ENCODE data around the gene PANK3. TPM values are rescaled to one million over a fixed set of nuclear protein-coding genes. Genes with fewer than 3 reads are reported as not detected.

Gene PANK3
- total RNA-seq, 1 experiment from 2014 or later: 82.6 TPM

GRCh38 chr5:168614661-168615060 is 35.5 kb upstream of the PANK3 start:
- Histone ChIP-seq H3K56ac (ENCODE audit: insufficient read length, low read depth, low read length) (no peak overlapping the region), H3K23me2 (ENCODE audit: insufficient read length, low read depth, low read length, poor library complexity, severe bottlenecking) (no peaks in the 10 kb centered on the region)
- no peaks in the 10 kb centered on the region; a peak in 1 of 5 replicates for H3K9me3 Mint-ChIP-seq

More at GRCh38 chr5:168614661-168615060, 35.5 kb upstream of the PANK3 start:
- no peaks in the 10 kb centered on the region for H3K36me3 Mint-ChIP-seq (ENCODE audit: insufficient read depth in 1 of 3, low read depth in 3 of 3)
- Histone ChIP-seq H3K27ac (ENCODE audit: insufficient read length, low read depth, low read length) (no peak overlapping the region), H4K8ac (replicated peaks; ENCODE audit: insufficient read length, low read depth, low read length) (no peak overlapping the region), H3K9ac (ENCODE audit: extremely low read depth, insufficient read length, low read length) (no peak overlapping the region), H3K4me1 (ENCODE audit: insufficient read depth, low read length) (no peaks in the 10 kb centered on the region), H3K4me2 (ENCODE audit: insufficient read depth, insufficient read length, low read length) (no peak overlapping the region), H3K79me1 (ENCODE audit: insufficient read depth, low read depth, low read length, poor library complexity, severe bottlenecking) (no peaks in the 10 kb centered on the region), H2BK5ac (ENCODE audit: insufficient read length, low read length) (no peak overlapping the region), H2AK5ac (ENCODE audit: insufficient read length, low read length) (no peak overlapping the region), H3K18ac (ENCODE audit: insufficient read length, low read depth, low read length) (no peak overlapping the region), H4K20me1 (ENCODE audit: control insufficient read depth, insufficient read depth, insufficient read length) (no peaks in the 10 kb centered on the region), H2BK20ac (ENCODE audit: low read depth, low read length, poor library complexity, severe bottlenecking) (no peak overlapping the region), H3K79me2 (ENCODE audit: insufficient read depth, low read length) (no peaks in the 10 kb centered on the region), H3T11ph (ENCODE audit: low read length) (no peak overlapping the region), H3K9me3 (ENCODE audit: control insufficient read depth, low read depth, low read length) (no peaks in the 10 kb centered on the region), H2AFZ (ENCODE audit: low read length) (no peak overlapping the region), H4K5ac (ENCODE audit: insufficient read length, low read depth, low read length) (no peak overlapping the region), H4K91ac (ENCODE audit: insufficient read length, low read depth, low read length) (no peak overlapping the region), H3K27me3 (ENCODE audit: insufficient read depth, low read length) (no peaks in the 10 kb centered on the region), H3K23ac (ENCODE audit: insufficient read length, low read depth, low read length) (no peak overlapping the region), H3K14ac (ENCODE audit: insufficient read depth, low read length) (no peak overlapping the region), H2BK120ac (ENCODE audit: low read depth, low read length, poor library complexity, severe bottlenecking) (no peak overlapping the region), H2BK15ac (ENCODE audit: low read depth, low read length) (no peak overlapping the region), H2BK12ac (ENCODE audit: insufficient read length, low read depth, low read length) (no peak overlapping the region), H3K4ac (ENCODE audit: low read depth, low read length) (no peak overlapping the region)
- no peak for DNase-seq
- H3K4me1 Mint-ChIP-seq: 0 out of 4 replicates have a peak, but pooled peaks cover 0 to 4% of the 10 kb centered on the region in 2 experiments
- H3K27ac Mint-ChIP-seq: no peak overlapping the region
- TF ChIP-seq, protein P1, sequence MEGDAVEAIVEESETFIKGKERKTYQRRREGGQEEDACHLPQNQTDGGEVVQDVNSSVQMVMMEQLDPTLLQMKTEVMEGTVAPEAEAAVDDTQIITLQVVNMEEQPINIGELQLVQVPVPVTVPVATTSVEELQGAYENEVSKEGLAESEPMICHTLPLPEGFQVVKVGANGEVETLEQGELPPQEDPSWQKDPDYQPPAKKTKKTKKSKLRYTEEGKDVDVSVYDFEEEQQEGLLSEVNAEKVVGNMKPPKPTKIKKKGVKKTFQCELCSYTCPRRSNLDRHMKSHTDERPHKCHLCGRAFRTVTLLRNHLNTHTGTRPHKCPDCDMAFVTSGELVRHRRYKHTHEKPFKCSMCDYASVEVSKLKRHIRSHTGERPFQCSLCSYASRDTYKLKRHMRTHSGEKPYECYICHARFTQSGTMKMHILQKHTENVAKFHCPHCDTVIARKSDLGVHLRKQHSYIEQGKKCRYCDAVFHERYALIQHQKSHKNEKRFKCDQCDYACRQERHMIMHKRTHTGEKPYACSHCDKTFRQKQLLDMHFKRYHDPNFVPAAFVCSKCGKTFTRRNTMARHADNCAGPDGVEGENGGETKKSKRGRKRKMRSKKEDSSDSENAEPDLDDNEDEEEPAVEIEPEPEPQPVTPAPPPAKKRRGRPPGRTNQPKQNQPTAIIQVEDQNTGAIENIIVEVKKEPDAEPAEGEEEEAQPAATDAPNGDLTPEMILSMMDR (conservative IDR thresholded peaks at IDR 0.05): no peak
- WGBS (ENCODE audit: extremely low coverage, insufficient read length, low lambda C conversion rate): no CpG with 5 or more reads among the region's 10 CpGs
- no peak overlapping the region for H3K4me3 Mint-ChIP-seq
- peaks cover under 1% of the 10 kb centered on the region; the same call in 1 of the 2 replicates for H3K27me3 Mint-ChIP-seq (ENCODE audit: low read depth)
